ENCODE measurements around the gene ZNF91. TPM values are rescaled to one million over a fixed set of nuclear protein-coding genes. Genes with fewer than 3 reads are reported as not detected.

The ZNF91 gene
- total and polyA plus RNA-seq, 8 donors = 6.4 to 139 (median 110) TPM

GRCh38 chr19:23439623-23440022 lies 44.4 kb upstream of the ZNF91 start:
- Histone ChIP-seq H3K36me3 (no peaks in the 10 kb centered on the region), H3K4me3 (no peak overlapping the region), H3K27me3 (no peaks in the 10 kb centered on the region), H3K4me1 (no peaks in the 10 kb centered on the region), H3K9me3 (peaks cover 0 to 71% (median 26%) of the 10 kb centered on the region in 4 donors), H3K27ac (no peak overlapping the region)
- WGBS, 5 donors = 90 to 93% (median 93%) methylated on average over 8 of the region's 8 CpGs
- TF ChIP-seq EP300 (IDR thresholded peaks at IDR 0.05) (no peak), POLR2A (IDR thresholded peaks at IDR 0.05) (no peak), POLR2AphosphoS5 (IDR thresholded peaks at IDR 0.05) (no peak), CTCF (IDR thresholded peaks at IDR 0.05) (no peak)
- DNase-seq = no peak
- intact Hi-C loops (cut with DNase I; ENCODE audit: low total_unique reads) = no loop called here

- Histone ChIP-seq H3K9me3 (peaks cover 0 to 75% (median 26%) of the 10 kb centered on the region in 4 donors), H3K4me1 (no peaks in the 10 kb centered on the region), H3K4me3 (no peak overlapping the region), H3K36me3 (no peaks in the 10 kb centered on the region), H3K27ac (no peak overlapping the region), H3K27me3 (no peaks in the 10 kb centered on the region)
- intact Hi-C loops (cut with DNase I; ENCODE audit: low total_unique reads) = no loop called here
- 67 to 79% (median 76%) methylated on average over 4 of the region's 4 CpGs for WGBS, 5 donors
- TF ChIP-seq EP300 (IDR thresholded peaks at IDR 0.05) (no peak), POLR2A (IDR thresholded peaks at IDR 0.05) (no peak), POLR2AphosphoS5 (IDR thresholded peaks at IDR 0.05) (no peak), CTCF (IDR thresholded peaks at IDR 0.05) (no peak)
- no peak for DNase-seq
Observed at GRCh38 chr19:23437901-23438300, 42.6 kb upstream of the ZNF91 start.

- Histone ChIP-seq H3K4me3 (no peak overlapping the region), H3K9me3 (peaks cover 0 to 67% (median 26%) of the 10 kb centered on the region in 4 donors), H3K4me1 (no peaks in the 10 kb centered on the region), H3K36me3 (no peaks in the 10 kb centered on the region), H3K27ac (no peak overlapping the region), H3K27me3 (no peaks in the 10 kb centered on the region)
- TF ChIP-seq POLR2A (IDR thresholded peaks at IDR 0.05) = no peak
- no peak for TF ChIP-seq POLR2AphosphoS5 (IDR thresholded peaks at IDR 0.05)
- TF ChIP-seq CTCF (IDR thresholded peaks at IDR 0.05) = no peak
- no peak for TF ChIP-seq EP300 (IDR thresholded peaks at IDR 0.05)
- WGBS, 5 donors = 82 to 90% (median 86%) methylated on average over 4 of the region's 4 CpGs
- DNase-seq = no peak
- intact Hi-C loops (cut with DNase I; ENCODE audit: low total_unique reads) = no loop called here
Observed at GRCh38 chr19:23436944-23437343, 41.7 kb upstream of the ZNF91 start.

- TF ChIP-seq EP300 (IDR thresholded peaks at IDR 0.05) (no peak), POLR2AphosphoS5 (IDR thresholded peaks at IDR 0.05) (no peak), CTCF (IDR thresholded peaks at IDR 0.05) (no peak), POLR2A (IDR thresholded peaks at IDR 0.05) (no peak)
- Histone ChIP-seq H3K9me3 (peaks cover 0 to 61% (median 24%) of the 10 kb centered on the region in 4 donors), H3K4me1 (no peaks in the 10 kb centered on the region), H3K27me3 (no peaks in the 10 kb centered on the region), H3K4me3 (no peak overlapping the region), H3K36me3 (no peaks in the 10 kb centered on the region), H3K27ac (no peak overlapping the region)
- WGBS, 5 donors = 77 to 92% (median 81%) methylated on average over 4 of the region's 4 CpGs
- intact Hi-C loops (cut with DNase I; ENCODE audit: low total_unique reads) = no loop called here
- no peak for DNase-seq
Observed at GRCh38 chr19:23436318-23436717, 41.0 kb upstream of the ZNF91 start.
